Adrenal gland (tissue), 12 donors: ENCODE results near the gene PI4KA. TPM values are rescaled to one million over a fixed set of nuclear protein-coding genes. Genes with fewer than 3 reads are reported as not detected.

ENCODE experiments used
- DNase-seq, 7 donors: peaks; one replicate each; pipeline ENCODE4 v3.0.0-alpha.2; 2019 to 2020
- H3K27ac ChIP-seq, 5 donors: fragments of 200-600 bp; sonication (generic) in 4 of 5; 1 replicate in 3 of 5; 2 replicates in 2 of 5; pipeline versions ENCODE4 v1.5.1 to v1.8.0; 2016 to 2020; ENCODE audit warnings: mild to moderate bottlenecking in 1 of 5
- H3K27me3 ChIP-seq: fragments of 200-600 bp; 2 replicates; pipeline ENCODE4 v1.8.0; 2021
- H3K36me3 ChIP-seq, 2 donors: fragments of 200-600 bp; replicated peaks in 1 of 2; 1 replicate in 1 of 2; 2 replicates in 1 of 2; pipeline versions ENCODE4 v1.5.1 to v1.8.0; 2018 to 2022
- H3K4me1 ChIP-seq, 2 donors: fragments of 200-600 bp; replicated peaks in 1 of 2; 1 replicate in 1 of 2; 2 replicates in 1 of 2; pipeline versions ENCODE4 v1.5.1 to v1.8.0; 2018 to 2021
- H3K4me3 ChIP-seq, 4 donors: fragments of 200-600 bp; sonication (generic) in 3 of 4; one replicate each; pipeline ENCODE4 v1.5.1; 2016 to 2018
- H3K9me3 ChIP-seq, 3 donors: fragments of 200-600 bp; sonication (generic) in 1 of 3; replicated peaks in 1 of 3; 1 replicate in 2 of 3; 2 replicates in 1 of 3; pipeline versions ENCODE4 v1.5.1 to v1.8.0; 2016 to 2021
- POLR2A ChIP-seq, 2 donors: fragments of 450-650 bp; IDR thresholded peaks; one replicate each; pipeline ENCODE4 v1.6.1; 2017; ENCODE audit warnings: antibody characterized with exemption in 2 of 2, mild to moderate bottlenecking in 2 of 2, moderate library complexity in 1 of 2
- WGBS, 4 donors: extraction: QIAGEN DNeasy Blood & Tissue Kit in 2 of 4; methylation state at CpG; one replicate each; pipeline versions ENCODE4 v1.1.5 to v1.1.7; 2013 to 2017; 5-methylcytosine and 5-hydroxymethylcytosine counted together
- intact Hi-C, 2 donors: fragments of 100-400 bp; cut with DNase I; formaldehyde crosslinking; loops; one replicate each; pipeline versions ENCODE4 v1.14.1 to v1.15.0; 2022 to 2023
- polyA plus RNA-seq, 3 donors: library from polyadenylated mRNA; stranded (reverse); fragments of 200-250 nt in 2 of 3; fragments of 350-450 nt in 1 of 3; fragmentation: Illumina TruSeq in 1 of 3; extraction: RNeasy Lipid Tissue Mini Kit (QIAGEN cat#74804) in 1 of 3; gene quantifications; one replicate each; pipeline ENCODE4 v1.2.3, GENCODE V29; 2013 to 2014
- total RNA-seq, 9 donors: library from RNA; depleted of rRNA in 4 of 9; stranded (reverse); fragments of >200 nt in 4 of 9; fragments of 120-200 nt in 1 of 9; fragmentation: NEBNext Ultra II Directional in 1 of 9; extraction: Animal tissue kit (Norgen Biotek cat#: 25700) in 1 of 9; gene quantifications; one replicate each; pipeline versions ENCODE4 v1.1.0 to v1.2.4, GENCODE V29; 2013 to 2023
- TF ChIP-seq, protein P1 (sequence below), 6 experiments: fragments of 450-650 bp in 4 of 6; fragments of 200-600 bp in 2 of 6; sonication (generic) in 1 of 6; IDR thresholded peaks; 1 replicate in 5 of 6; 2 replicates in 1 of 6; pipeline versions ENCODE4 v1.5.1 to v1.8.0; 2016 to 2021; ENCODE audit warnings: antibody characterized with exemption in 6 of 6, mild to moderate bottlenecking in 2 of 6, moderate library complexity in 1 of 6
- donor health status: healthy with polysubstance abuse.
- donor health status: Bipolar disorder and iron deficiency.
- donor health status: DM: yes; HTN: yes; CAD: no.
- donor health status: DM: no; HTN: no; CAD: no.
- donor health status: DM: no; HTN: no; CAD: no.
- donor health status: DM: yes; HTN: yes; CAD: no.

PI4KA gene
- total and polyA plus RNA-seq, 12 donors: 36.4 to 134 (median 85.6) TPM

GRCh38 chr22:20776624-20777405, 81.8 kb downstream of the PI4KA start:
- H3K27me3 ChIP-seq: no peaks in the 10 kb centered on the region
- intact Hi-C loops: no loop called here
- peaks cover 8 to 11% of the 10 kb centered on the region in 2 donors for H3K4me1 ChIP-seq
- H3K27ac ChIP-seq: peak overlapping the region in 2 of 5 donors; percentile 72 to 75
- WGBS, 4 donors: 92 to 95% (median 94%) methylated on average over 17 of the region's 17 CpGs
- TF ChIP-seq, protein P1, sequence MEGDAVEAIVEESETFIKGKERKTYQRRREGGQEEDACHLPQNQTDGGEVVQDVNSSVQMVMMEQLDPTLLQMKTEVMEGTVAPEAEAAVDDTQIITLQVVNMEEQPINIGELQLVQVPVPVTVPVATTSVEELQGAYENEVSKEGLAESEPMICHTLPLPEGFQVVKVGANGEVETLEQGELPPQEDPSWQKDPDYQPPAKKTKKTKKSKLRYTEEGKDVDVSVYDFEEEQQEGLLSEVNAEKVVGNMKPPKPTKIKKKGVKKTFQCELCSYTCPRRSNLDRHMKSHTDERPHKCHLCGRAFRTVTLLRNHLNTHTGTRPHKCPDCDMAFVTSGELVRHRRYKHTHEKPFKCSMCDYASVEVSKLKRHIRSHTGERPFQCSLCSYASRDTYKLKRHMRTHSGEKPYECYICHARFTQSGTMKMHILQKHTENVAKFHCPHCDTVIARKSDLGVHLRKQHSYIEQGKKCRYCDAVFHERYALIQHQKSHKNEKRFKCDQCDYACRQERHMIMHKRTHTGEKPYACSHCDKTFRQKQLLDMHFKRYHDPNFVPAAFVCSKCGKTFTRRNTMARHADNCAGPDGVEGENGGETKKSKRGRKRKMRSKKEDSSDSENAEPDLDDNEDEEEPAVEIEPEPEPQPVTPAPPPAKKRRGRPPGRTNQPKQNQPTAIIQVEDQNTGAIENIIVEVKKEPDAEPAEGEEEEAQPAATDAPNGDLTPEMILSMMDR (IDR thresholded peaks at IDR 0.05): no peak
- TF ChIP-seq POLR2A (IDR thresholded peaks at IDR 0.05): no peak
- DNase-seq: no peak
- peaks cover 0 to 10% of the 10 kb centered on the region in 2 donors for H3K36me3 ChIP-seq
- no peaks in the 10 kb centered on the region for H3K9me3 ChIP-seq
- H3K4me3 ChIP-seq: no peak overlapping the region

- TF ChIP-seq, protein P1 (IDR thresholded peaks at IDR 0.05): no peak
- TF ChIP-seq POLR2A (IDR thresholded peaks at IDR 0.05): no peak
- no peak overlapping the region for H3K27ac ChIP-seq
- intact Hi-C loops: no loop called here
- no peaks in the 10 kb centered on the region for H3K9me3 ChIP-seq
- 69 to 83% (median 80%) methylated on average over 4 of the region's 4 CpGs for WGBS, 4 donors
- H3K4me1 ChIP-seq: peaks cover 8 to 11% of the 10 kb centered on the region in 2 donors
- H3K36me3 ChIP-seq: peaks cover 0 to 10% of the 10 kb centered on the region in 2 donors
- no peak overlapping the region for H3K4me3 ChIP-seq
- DNase-seq: no peak
- no peaks in the 10 kb centered on the region for H3K27me3 ChIP-seq
These were observed 83.2 kb downstream of the PI4KA start for GRCh38 chr22:20775342-20775895.

- no peaks in the 10 kb centered on the region for H3K27me3 ChIP-seq
- H3K4me3 ChIP-seq: no peak overlapping the region
- no peaks in the 10 kb centered on the region for H3K9me3 ChIP-seq
- peaks cover 0 to 10% of the 10 kb centered on the region in 2 donors for H3K36me3 ChIP-seq
- H3K27ac ChIP-seq: no peak overlapping the region
- WGBS, 4 donors: 92 to 96% (median 95%) methylated on average over 4 of the region's 4 CpGs
- no peak for DNase-seq
- intact Hi-C loops: no loop called here
- TF ChIP-seq POLR2A (IDR thresholded peaks at IDR 0.05): no peak
- TF ChIP-seq, protein P1 (IDR thresholded peaks at IDR 0.05): no peak
- peaks cover 8 to 11% of the 10 kb centered on the region in 2 donors for H3K4me1 ChIP-seq
These were observed 83.7 kb downstream of the PI4KA start for GRCh38 chr22:20774882-20775281.

DNA sequence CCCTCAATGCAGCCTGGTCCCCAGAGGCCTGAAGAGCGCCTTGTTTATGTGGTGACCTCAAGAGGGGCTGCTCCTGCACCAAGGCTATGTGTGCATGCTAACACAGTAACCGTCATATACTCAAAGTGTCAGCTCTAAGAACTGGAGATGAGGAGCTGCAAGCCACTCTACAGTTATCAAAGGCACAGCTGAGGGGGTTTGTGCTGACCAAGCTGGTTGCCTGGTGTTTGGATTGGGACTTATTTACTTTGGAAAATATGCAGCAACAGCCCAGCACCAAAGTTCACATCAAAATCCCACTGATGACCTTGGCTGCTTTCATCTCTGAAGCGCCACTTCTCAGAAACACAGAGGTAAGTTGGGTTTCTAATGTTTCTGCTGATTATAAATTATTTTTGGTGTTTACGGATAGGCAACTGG, 84.8 kb downstream of the PI4KA start, which contains the start of gene SERPIND1:
Gene SERPIND1, plus strand, starts transcription at position 321 of the 420 bp plus-strand sequence. CDS start 5,200 bp downstream, outside the sequence.
- Histone ChIP-seq H3K9me3 (no peaks in the 10 kb centered on the region), H3K4me3 (no peak within 1 kb of the TSS), H3K27me3 (no peaks in the 10 kb centered on the region), H3K4me1 (peaks cover 8 to 11% of the 10 kb centered on the region in 2 donors), H3K27ac (no peak within 1 kb of the TSS), H3K36me3 (peaks cover 0 to 2% of the 10 kb centered on the region in 2 donors)
- TF ChIP-seq, protein P1 (IDR thresholded peaks at IDR 0.05): no peak
- TF ChIP-seq POLR2A (IDR thresholded peaks at IDR 0.05): no peak
- intact Hi-C loops: no loop called here
- WGBS, 4 donors: 85 to 92% (median 88%) methylated on average over 4 of the region's 4 CpGs
- no peak for DNase-seq
